Effector memory CD8-positive, alpha-beta T cell (primary cell): ENCODE measurements around the gene MYO1G.

Experiments
- ATAC-seq: fragments of 150-1000 bp; cut with Tn5 transposase; replicated peaks from 2 replicates; pipeline ENCODE4 v1.10.0; 2021; ENCODE audit warnings: mild to moderate bottlenecking, moderate library complexity
- DNase-seq, 3 experiments: peaks; one replicate each; pipeline ENCODE4 v3.0.0; 2021
- H3K27ac Mint-ChIP-seq, 2 donors: one replicate each; pipeline ENCODE4 v1.8.0; 2022; ENCODE audit warnings: mild to moderate bottlenecking in 2 of 2, mixed read lengths in 2 of 2, moderate library complexity in 2 of 2
- H3K27me3 Mint-ChIP-seq, 2 donors: one replicate each; pipeline ENCODE4 v1.8.0; 2022; ENCODE audit warnings: mixed read lengths in 2 of 2
- H3K36me3 Mint-ChIP-seq: one replicate; pipeline ENCODE4 v1.8.0; 2022; ENCODE audit warnings: mild to moderate bottlenecking, moderate library complexity, mixed read lengths; ENCODE audit not compliant: insufficient read depth
- H3K4me1 Mint-ChIP-seq, 2 donors: one replicate each; pipeline ENCODE4 v1.8.0; 2022; ENCODE audit warnings: low read depth in 2 of 2, mixed read lengths in 2 of 2
- H3K4me3 Mint-ChIP-seq, 2 donors: one replicate each; pipeline ENCODE4 v1.8.0; 2022; ENCODE audit warnings: mild to moderate bottlenecking in 2 of 2, mixed read lengths in 2 of 2, moderate library complexity in 2 of 2
- H3K9me3 Mint-ChIP-seq, 2 donors: one replicate each; pipeline ENCODE4 v1.8.0; 2022; ENCODE audit warnings: mixed read lengths in 2 of 2

The MYO1G gene

GRCh38 chr7:44964384-44964830 is 14.4 kb downstream of the MYO1G start:
- peaks cover 75% of the 10 kb centered on the region for H3K36me3 Mint-ChIP-seq

DNA sequence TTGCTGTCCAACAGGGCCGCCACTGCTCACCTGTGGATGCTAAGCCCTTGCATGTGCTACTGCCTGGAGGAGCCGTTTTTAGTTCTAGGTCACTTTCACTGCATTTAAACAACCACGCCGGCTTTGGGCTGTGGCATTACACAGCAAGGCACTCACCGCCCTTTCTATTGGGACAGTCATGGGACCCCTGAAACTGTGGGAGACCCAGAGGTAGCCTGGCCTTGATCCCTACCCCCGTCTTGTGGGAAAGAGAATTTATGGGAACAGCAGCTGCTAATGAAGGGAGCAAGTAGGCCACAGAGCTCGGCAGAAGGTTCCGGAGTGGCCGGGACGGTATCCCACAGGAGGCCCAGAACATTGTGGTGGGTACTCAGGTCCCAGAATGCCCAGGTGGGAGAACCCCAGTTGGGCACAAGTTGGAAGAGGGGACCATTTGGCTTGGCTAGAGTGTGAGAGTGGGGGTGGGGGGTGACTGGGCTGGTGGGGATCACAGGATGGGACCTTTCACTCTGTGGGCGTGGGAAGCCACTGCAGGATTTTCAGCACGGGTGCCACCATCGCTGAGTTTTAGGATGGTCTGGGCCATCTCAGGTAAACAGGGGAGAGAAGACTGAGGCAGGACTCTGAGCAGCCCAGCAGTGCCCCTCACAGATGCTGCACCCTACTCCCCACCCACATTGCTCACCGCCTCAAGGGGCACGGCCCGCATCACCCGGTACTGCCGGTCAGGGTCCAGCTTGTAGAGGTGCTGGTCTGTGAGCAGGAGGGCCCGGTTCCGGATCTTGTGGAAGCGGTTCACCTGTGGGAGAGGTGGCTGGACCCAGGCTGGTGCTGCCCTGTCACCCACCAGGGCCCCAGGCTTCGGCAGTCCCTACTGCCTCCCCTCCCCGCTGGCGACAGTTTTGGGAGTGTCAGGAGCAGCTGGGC is 15.2 kb downstream of the MYO1G start:
- Mint-ChIP-seq H3K9me3 (no peaks in the 10 kb centered on the region), H3K4me3 (no peak overlapping the region), H3K36me3 (peaks cover 67% of the 10 kb centered on the region), H3K4me1 (peaks cover 21% of the 10 kb centered on the region in 2 donors), H3K27me3 (no peaks in the 10 kb centered on the region), H3K27ac (peak overlapping the region; percentile 82 to 84)
- DNase-seq (no peak), ATAC-seq (no peak)

More at GRCh38 chr7:44964384-44964830, 14.4 kb downstream of the MYO1G start:
- no peak overlapping the region for H3K4me3 Mint-ChIP-seq
- H3K4me1 Mint-ChIP-seq: peaks cover 14 to 15% of the 10 kb centered on the region in 2 donors
- no peaks in the 10 kb centered on the region for H3K27me3 Mint-ChIP-seq
- ATAC-seq (peak; percentile 5), DNase-seq (no peak)
- H3K9me3 Mint-ChIP-seq: no peaks in the 10 kb centered on the region
- peak overlapping the region; percentile 82 to 84 for H3K27ac Mint-ChIP-seq

DNA sequence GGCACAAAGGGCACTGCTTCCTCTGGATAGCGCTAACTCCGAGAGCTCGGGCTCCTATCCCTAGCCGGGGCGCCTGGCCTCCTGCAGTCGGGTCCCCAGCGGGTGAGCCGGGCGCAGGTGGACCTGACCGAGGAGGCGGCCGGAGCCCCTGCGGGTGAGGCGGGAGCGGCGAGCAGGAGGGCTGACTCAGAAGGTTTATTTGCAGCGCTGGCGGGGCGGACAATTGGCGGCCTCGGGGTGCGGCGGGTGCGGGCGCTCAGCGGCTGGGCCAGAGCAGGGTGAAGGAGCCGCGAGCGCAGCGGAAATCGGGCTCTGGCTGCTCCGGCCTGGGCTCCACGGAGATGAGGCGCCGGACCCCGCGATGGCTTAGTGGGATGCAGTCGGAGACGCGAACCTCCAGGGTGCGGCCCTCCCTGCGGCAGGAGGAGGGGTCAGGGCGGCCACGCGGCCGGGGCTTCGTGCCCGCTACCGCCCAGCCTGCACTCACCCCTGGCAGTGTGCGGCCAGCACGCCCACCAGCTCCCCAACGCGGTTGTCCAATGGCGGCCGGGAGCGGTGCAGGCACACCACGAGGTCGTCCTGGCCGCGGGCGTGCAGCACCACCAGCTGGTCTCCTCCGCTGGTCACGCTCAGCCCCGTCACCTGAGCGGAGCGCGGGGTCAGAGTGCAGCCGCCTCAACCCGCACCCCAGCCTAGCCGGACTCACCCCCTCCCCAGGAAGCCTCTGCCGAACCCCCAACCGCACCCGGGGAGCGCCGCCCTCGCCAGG is 16.1 kb downstream of the MYO1G start:
- DNase-seq: no peak
- H3K27me3 Mint-ChIP-seq: no peaks in the 10 kb centered on the region
- peaks cover 22 to 23% of the 10 kb centered on the region in 2 donors for H3K4me1 Mint-ChIP-seq
- peak overlapping the region; percentile 77 to 82 for H3K27ac Mint-ChIP-seq
- ATAC-seq: no peak
- H3K4me3 Mint-ChIP-seq: no peak overlapping the region
- H3K9me3 Mint-ChIP-seq: no peaks in the 10 kb centered on the region
- H3K36me3 Mint-ChIP-seq: peaks cover 57% of the 10 kb centered on the region

DNA sequence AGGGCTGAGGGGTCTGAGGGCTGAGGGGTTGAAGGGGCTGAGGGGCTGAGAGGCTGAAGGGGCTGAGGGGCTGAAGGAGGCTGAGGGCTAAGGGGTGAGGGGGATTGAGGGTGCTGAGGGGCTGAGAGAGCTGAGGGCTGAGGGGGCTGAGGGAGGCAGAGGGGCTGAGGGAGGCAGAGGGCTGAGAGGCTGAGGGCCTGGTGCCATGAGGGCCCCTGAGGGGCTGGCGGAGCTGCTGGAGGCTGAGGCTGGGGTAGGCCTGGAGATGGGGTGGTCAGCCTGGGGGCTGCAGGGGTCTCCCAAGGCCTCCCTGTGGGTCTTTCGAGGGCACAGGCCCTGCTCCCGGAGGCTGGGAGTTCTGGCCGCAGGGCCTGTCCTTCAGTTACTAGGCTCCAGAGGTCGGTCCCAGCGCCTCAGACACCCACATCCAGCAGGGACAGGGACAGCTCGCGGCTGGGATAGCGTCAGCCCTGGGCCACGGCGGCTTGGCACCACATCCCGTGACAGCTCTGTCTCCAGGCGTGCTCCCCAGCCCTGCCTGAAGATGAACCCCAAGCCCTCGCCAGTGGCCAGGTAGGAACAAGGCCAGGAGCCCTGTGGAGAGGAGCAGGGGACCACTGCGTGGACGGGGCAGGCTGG is 16.9 kb downstream of the MYO1G start:
- H3K4me1 Mint-ChIP-seq: peaks cover 22 to 23% of the 10 kb centered on the region in 2 donors
- H3K36me3 Mint-ChIP-seq: peaks cover 52% of the 10 kb centered on the region
- peak overlapping the region; percentile 44 to 68 for H3K27ac Mint-ChIP-seq
- no peaks in the 10 kb centered on the region for H3K27me3 Mint-ChIP-seq
- H3K9me3 Mint-ChIP-seq: no peaks in the 10 kb centered on the region
- DNase-seq: no peak
- ATAC-seq: no peak
- H3K4me3 Mint-ChIP-seq: no peak overlapping the region

DNA sequence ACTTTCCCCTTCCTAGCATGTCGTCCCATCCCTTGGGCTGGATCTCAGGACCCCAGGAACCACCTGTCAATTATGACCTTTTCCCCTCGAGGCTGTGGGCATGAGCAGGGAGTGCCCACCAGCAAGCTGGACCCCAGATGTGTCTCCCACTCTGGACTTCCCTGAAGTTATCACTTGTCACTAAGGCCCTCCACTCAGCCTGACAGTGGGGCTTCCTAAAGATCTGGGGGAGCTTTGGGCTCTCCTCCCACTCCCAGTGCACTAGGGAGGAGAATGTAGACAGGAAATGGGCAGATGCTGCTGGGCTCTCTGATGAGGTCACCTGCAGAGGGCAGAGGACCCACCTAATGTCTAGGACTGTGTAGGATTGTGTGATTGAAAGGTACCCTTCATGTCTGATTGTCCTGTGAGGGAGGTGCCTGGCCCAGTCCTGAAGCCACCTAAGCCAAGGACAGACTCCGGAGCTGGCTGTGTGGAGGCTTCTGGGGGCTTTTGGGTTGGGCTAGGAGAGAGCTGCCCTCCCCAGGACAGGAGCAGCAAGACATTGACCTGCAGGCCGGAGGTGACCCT is 18.7 kb downstream of the MYO1G start:
- peaks cover 22 to 23% of the 10 kb centered on the region in 2 donors for H3K4me1 Mint-ChIP-seq
- H3K4me3 Mint-ChIP-seq: peak overlapping the region in 1 of 2 donors; percentile 38
- H3K9me3 Mint-ChIP-seq: no peaks in the 10 kb centered on the region
- ATAC-seq: no peak
- peaks cover 36% of the 10 kb centered on the region for H3K36me3 Mint-ChIP-seq
- no peak for DNase-seq
- peak overlapping the region; percentile 97 to 98 for H3K27ac Mint-ChIP-seq
- H3K27me3 Mint-ChIP-seq: no peaks in the 10 kb centered on the region

DNA sequence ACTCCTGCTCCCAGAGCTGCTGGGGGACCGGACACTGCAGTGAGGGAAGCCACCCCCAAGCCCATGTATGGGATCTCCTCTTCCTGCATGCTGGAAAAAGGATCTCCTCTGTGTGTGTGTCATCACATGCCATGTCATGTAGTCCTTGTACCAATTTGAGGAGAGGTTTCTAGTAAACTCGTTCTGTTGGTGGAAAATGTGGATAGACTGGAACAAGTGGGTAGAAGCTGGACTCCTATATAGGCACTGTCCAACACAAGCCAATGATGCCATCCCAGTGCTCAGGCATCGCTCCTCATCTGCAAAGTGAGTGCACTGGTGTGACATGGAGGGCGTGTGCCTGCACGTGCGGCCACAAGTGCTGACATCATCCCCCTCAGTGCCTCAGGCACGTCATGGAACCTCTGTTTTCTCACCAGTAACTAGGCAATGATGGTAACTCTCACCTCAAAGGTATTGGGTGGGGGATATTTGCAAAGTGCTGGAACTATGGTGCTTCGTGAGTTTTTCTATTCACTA is 19.3 kb downstream of the MYO1G start:
- H3K27ac Mint-ChIP-seq: peak overlapping the region; percentile 97 to 98
- DNase-seq (peak; percentile 41 to 54 (median 45)), ATAC-seq (peak; percentile 89)
- peaks cover 32% of the 10 kb centered on the region for H3K36me3 Mint-ChIP-seq
- peak overlapping the region in 1 of 2 donors; percentile 38 for H3K4me3 Mint-ChIP-seq
- H3K4me1 Mint-ChIP-seq: peaks cover 22 to 23% of the 10 kb centered on the region in 2 donors
- H3K9me3 Mint-ChIP-seq: no peaks in the 10 kb centered on the region
- H3K27me3 Mint-ChIP-seq: no peaks in the 10 kb centered on the region

DNA sequence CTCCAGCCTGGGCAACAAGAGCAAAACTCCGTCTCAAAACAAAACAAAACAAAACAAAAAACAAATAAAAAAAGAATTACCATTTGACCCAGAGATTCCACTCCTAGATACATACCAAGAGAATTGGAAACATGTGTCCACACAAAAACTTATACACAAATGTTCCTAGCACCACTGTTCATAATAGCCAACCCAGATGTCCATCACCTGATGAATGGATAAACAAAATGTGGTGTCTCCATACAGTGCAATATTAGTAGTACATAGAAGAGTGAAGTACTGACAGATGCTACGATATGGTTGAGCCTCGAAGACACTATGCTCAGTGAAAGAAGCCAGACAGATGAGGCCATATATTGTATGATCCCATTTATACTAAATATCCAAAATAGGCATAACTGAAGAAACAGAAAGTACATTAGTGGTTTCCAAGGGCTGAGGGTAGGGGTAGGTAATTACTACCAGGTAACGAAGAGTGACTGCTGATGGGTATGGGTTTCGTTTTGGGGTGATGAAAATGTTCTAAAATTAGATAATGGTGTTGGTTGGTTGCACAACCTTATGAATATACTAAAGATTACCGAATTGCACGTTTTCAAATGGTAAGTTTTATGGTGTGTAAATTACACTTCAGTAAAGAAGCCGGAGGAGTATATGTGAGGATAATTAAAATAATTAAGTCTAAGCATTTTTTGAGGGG is 20.0 kb downstream of the MYO1G start:
- peaks cover 22 to 23% of the 10 kb centered on the region in 2 donors for H3K4me1 Mint-ChIP-seq
- peak overlapping the region; percentile 97 to 98 for H3K27ac Mint-ChIP-seq
- H3K27me3 Mint-ChIP-seq: no peaks in the 10 kb centered on the region
- no peak overlapping the region for H3K4me3 Mint-ChIP-seq
- H3K36me3 Mint-ChIP-seq: peaks cover 25% of the 10 kb centered on the region
- ATAC-seq: no peak
- no peak for DNase-seq
- H3K9me3 Mint-ChIP-seq: no peaks in the 10 kb centered on the region

DNA sequence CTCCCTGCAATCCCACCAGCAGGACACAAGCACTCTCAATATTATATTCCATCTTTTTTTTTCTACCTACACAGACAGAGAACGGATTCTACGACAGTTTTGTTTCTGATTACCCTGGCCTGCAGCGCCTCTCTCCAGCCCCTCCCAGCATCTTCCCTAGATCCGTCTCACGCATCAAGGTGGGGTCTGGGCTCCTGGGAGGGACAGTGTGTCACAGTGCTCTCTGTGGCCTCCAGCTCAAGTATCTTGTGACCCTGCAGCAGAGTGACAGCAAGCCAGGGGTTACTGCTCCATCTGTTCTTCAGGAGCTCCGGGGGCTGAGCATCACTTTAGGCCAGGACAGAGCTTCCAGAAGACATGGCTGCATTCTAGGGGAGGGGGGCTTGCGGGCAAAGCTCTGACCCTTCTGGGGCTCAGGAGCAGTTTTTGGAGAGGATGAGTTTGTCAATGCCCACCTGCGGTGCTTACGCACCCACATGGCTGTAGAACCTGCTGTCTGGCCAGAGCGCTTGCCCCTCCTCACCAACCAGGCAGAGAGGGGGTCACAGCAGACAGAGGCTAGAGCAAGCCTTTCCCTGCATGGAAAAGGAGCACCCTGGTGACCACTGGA is 22.6 kb downstream of the MYO1G start:
- no peak overlapping the region for H3K27ac Mint-ChIP-seq
- H3K27me3 Mint-ChIP-seq: no peaks in the 10 kb centered on the region
- no peak for DNase-seq
- H3K4me1 Mint-ChIP-seq: peaks cover 22 to 23% of the 10 kb centered on the region in 2 donors
- no peak for ATAC-seq
- H3K9me3 Mint-ChIP-seq: no peaks in the 10 kb centered on the region
- H3K36me3 Mint-ChIP-seq: peaks cover 7% of the 10 kb centered on the region
- no peak overlapping the region for H3K4me3 Mint-ChIP-seq

- Mint-ChIP-seq H3K9me3 (no peaks in the 10 kb centered on the region), H3K4me1 (peaks cover 22 to 23% of the 10 kb centered on the region in 2 donors), H3K27ac (no peak overlapping the region), H3K4me3 (no peak overlapping the region), H3K27me3 (peaks cover 0 to 1% of the 10 kb centered on the region in 2 donors), H3K36me3 (peaks cover 7% of the 10 kb centered on the region)
- no peak for ATAC-seq
- no peak for DNase-seq
Measured at GRCh38 chr7:44955733-44956132, 23.1 kb downstream of the MYO1G start.

- DNase-seq (no peak), ATAC-seq (no peak)
- Mint-ChIP-seq H3K27ac (no peak overlapping the region), H3K4me1 (peaks cover under 1 to 5% of the 10 kb centered on the region in 2 donors), H3K36me3 (peaks cover 2% of the 10 kb centered on the region), H3K27me3 (peaks cover 13 to 19% of the 10 kb centered on the region in 2 donors), H3K9me3 (no peaks in the 10 kb centered on the region), H3K4me3 (no peak overlapping the region)
Measured at GRCh38 chr7:44953156-44953555, 25.7 kb downstream of the MYO1G start.

DNA sequence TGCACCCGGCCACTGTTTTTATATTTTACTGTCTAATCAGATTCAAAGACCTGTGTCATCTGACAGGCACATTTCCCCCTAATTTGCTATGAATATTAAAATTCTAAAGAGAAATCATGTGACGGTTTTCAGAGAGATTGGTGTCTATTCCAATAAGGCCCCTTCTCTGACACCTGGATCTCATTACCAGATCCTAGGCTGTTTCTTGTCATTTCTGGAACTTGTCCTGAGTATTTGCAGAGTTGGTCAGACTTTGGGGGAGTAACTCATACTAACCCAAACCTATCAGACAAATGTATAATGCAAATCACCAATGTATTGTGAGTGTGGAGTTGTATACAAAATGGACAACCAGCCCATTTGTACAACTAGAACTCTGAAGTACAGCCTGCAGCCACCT is 29.5 kb downstream of the MYO1G start:
- Mint-ChIP-seq H3K27ac (no peak overlapping the region), H3K27me3 (peaks cover 18 to 24% of the 10 kb centered on the region in 2 donors), H3K4me1 (no peaks in the 10 kb centered on the region), H3K9me3 (no peaks in the 10 kb centered on the region), H3K36me3 (no peaks in the 10 kb centered on the region), H3K4me3 (no peak overlapping the region)
- DNase-seq (no peak), ATAC-seq (no peak)

DNA sequence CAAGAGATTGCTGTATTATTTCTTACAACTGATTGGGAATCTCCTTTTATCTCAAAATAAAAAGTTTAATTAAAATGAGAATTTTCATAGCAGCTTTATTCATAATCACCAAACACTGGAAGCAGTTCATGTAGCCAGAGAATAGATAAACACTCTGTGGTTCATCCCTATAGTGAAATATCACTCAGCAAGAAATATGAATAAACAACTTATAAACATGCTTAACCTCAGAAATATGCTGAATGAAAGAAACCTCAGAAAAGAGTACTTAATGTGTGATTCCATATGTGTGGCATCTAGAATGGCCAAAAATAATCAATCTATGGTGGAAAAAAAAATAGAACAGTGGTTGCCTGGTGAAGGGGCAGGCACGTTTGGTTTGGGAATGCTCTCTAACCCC is 33.3 kb downstream of the MYO1G start:
- Mint-ChIP-seq H3K27ac (no peak overlapping the region), H3K27me3 (peaks cover 16 to 20% of the 10 kb centered on the region in 2 donors), H3K4me1 (no peaks in the 10 kb centered on the region), H3K36me3 (no peaks in the 10 kb centered on the region), H3K9me3 (no peaks in the 10 kb centered on the region), H3K4me3 (no peak overlapping the region)
- ATAC-seq (no peak), DNase-seq (no peak)
